ENCODE data around the gene ABCE1. TPM values are rescaled to one million over a fixed set of nuclear protein-coding genes. Genes with fewer than 3 reads are reported as not detected.

The ABCE1 gene
- total and polyA plus RNA-seq, 2 experiments from 2014 or later, result 70.3 to 185 TPM

DNA sequence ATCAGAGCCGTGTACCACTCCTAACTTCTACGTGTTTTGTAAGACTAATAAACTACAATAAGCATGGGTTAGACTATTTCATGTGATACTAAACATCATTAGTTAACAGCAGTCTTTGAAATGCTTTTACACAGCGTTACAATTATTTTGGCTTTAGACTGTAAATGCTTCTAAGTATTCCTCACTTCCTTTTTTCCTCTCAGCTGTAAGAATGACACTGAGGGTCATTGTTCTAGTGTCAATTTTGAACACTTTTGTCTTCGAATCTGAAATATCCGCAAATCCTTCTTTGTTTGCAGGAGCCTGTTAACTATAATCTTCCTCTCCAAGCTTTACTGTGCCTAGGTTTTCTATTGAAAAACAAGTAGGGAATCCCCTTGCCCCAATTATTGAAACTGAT, 1.5 kb downstream of the ABCE1 start:
- H3K27ac ChIP-seq (ENCODE audit: low read depth), result no peak overlapping the region
- peak overlapping the region; percentile 93 for H3K4me3 ChIP-seq
- peaks cover 9% of the 10 kb centered on the region for H4K20me1 ChIP-seq (replicated peaks; ENCODE audit: insufficient read depth)
- H3K27me3 Mint-ChIP-seq (ENCODE audit: insufficient read depth, low read depth, poor library complexity), result peaks cover 4% of the 10 kb centered on the region
- DNase-seq (ENCODE audit: low spot score) (no peak), ATAC-seq (no peak)
- H3K4me3 Mint-ChIP-seq, result peak overlapping the region; percentile 95
- peak overlapping the region; percentile 93 for H3K4me2 ChIP-seq
- peaks cover 3% of the 10 kb centered on the region; the same call in 1 of the 3 replicates for H3K9me3 Mint-ChIP-seq
- peaks cover 19% of the 10 kb centered on the region for H3K4me1 ChIP-seq (ENCODE audit: insufficient read depth)
- H3K79me2 ChIP-seq (replicated peaks; ENCODE audit: insufficient read depth), result peaks cover 94% of the 10 kb centered on the region
- no peaks in the 10 kb centered on the region for H3F3A ChIP-seq (replicated peaks; ENCODE audit: low read depth)
- no peaks in the 10 kb centered on the region for H3K9me2 ChIP-seq (ENCODE audit: insufficient read depth)
- H3K27ac Mint-ChIP-seq, result peak overlapping the region; percentile 66; the same call in 1 of the 2 replicates
- H3K4me1 Mint-ChIP-seq, result peaks cover 5% of the 10 kb centered on the region; the same call in 2 of the 3 replicates
- H3K27me3 ChIP-seq (ENCODE audit: insufficient read depth), result no peaks in the 10 kb centered on the region
- no peak overlapping the region for H2AFZ ChIP-seq
- peaks cover 13% of the 10 kb centered on the region; the same call in 1 of the 2 replicates for H3K36me3 ChIP-seq (ENCODE audit: insufficient read depth)
- TF ChIP-seq CTCF (conservative IDR thresholded peaks at IDR 0.05; ENCODE audit: low read depth in 2 of 2), result no peak
- TF ChIP-seq JUNB (IDR thresholded peaks at IDR 0.05; ENCODE audit: unreplicated experiment), result no peak
- no peak for TF ChIP-seq EZH2 (IDR thresholded peaks at IDR 0.05; ENCODE audit: low read depth, unreplicated experiment)
- TF ChIP-seq, protein P1, sequence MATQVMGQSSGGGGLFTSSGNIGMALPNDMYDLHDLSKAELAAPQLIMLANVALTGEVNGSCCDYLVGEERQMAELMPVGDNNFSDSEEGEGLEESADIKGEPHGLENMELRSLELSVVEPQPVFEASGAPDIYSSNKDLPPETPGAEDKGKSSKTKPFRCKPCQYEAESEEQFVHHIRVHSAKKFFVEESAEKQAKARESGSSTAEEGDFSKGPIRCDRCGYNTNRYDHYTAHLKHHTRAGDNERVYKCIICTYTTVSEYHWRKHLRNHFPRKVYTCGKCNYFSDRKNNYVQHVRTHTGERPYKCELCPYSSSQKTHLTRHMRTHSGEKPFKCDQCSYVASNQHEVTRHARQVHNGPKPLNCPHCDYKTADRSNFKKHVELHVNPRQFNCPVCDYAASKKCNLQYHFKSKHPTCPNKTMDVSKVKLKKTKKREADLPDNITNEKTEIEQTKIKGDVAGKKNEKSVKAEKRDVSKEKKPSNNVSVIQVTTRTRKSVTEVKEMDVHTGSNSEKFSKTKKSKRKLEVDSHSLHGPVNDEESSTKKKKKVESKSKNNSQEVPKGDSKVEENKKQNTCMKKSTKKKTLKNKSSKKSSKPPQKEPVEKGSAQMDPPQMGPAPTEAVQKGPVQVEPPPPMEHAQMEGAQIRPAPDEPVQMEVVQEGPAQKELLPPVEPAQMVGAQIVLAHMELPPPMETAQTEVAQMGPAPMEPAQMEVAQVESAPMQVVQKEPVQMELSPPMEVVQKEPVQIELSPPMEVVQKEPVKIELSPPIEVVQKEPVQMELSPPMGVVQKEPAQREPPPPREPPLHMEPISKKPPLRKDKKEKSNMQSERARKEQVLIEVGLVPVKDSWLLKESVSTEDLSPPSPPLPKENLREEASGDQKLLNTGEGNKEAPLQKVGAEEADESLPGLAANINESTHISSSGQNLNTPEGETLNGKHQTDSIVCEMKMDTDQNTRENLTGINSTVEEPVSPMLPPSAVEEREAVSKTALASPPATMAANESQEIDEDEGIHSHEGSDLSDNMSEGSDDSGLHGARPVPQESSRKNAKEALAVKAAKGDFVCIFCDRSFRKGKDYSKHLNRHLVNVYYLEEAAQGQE (IDR thresholded peaks at IDR 0.05; ENCODE audit: unreplicated experiment), result no peak
- no peak for TF ChIP-seq STAT1 (IDR thresholded peaks at IDR 0.05; ENCODE audit: unreplicated experiment)
- TF ChIP-seq ETS1 (IDR thresholded peaks at IDR 0.05), result no peak
- no peak for TF ChIP-seq CREB1 (CRISPR knock-in tag; IDR thresholded peaks at IDR 0.05; ENCODE audit: low read depth)
- no peak for TF ChIP-seq ZNF114 (CRISPR knock-in tag; IDR thresholded peaks at IDR 0.05)
- no peak for TF ChIP-seq ZNF331 (CRISPR knock-in tag; IDR thresholded peaks at IDR 0.05; ENCODE audit: low read depth)
- no peak for TF ChIP-seq POLR2AphosphoS5 (IDR thresholded peaks at IDR 0.05; ENCODE audit: low read depth)
- TF ChIP-seq ZNF462 (CRISPR knock-in tag; IDR thresholded peaks at IDR 0.05), result no peak
- no peak for TF ChIP-seq EZH2phosphoT487 (IDR thresholded peaks at IDR 0.05; ENCODE audit: unreplicated experiment)
- TF ChIP-seq NANOG (IDR thresholded peaks at IDR 0.05; ENCODE audit: borderline replicate concordance), result no peak
- H3K36me3 Mint-ChIP-seq (ENCODE audit: low read depth), result peaks cover 22% of the 10 kb centered on the region
